ENCODE measurements around the gene EEF2K. TPM values are rescaled to one million over a fixed set of nuclear protein-coding genes. Genes with fewer than 3 reads are reported as not detected.

EEF2K gene
- total and polyA plus RNA-seq, 2 of the 13 experiments (the other 11 are each of a cell fraction or from before 2014, with no cell fraction given) = 22.0 to 23.8 TPM

- TF ChIP-seq HMGXB4 (CRISPR knock-in tag; IDR thresholded peaks at IDR 0.05; ENCODE audit: borderline replicate concordance in 1 of 2, low read depth in 1 of 2) (no peak; a peak in 2 of 4 replicates), ETV5 (CRISPR knock-in tag; IDR thresholded peaks at IDR 0.05; ENCODE audit: borderline replicate concordance) (no peak), ZNF446 (CRISPR knock-in tag; IDR thresholded peaks at IDR 0.05) (no peak), HNRNPUL1 (IDR thresholded peaks at IDR 0.05; ENCODE audit: low read depth, low read length) (no peak), ZNF510 (CRISPR knock-in tag; IDR thresholded peaks at IDR 0.05; ENCODE audit: low read depth) (0 out of 2 replicates have a peak, but pooled peaks have one; percentile 7), CBX1 (IDR thresholded peaks at IDR 0.05; ENCODE audit: low read depth) (peak; percentile 23), ZNF136 (CRISPR knock-in tag; IDR thresholded peaks at IDR 0.05; ENCODE audit: low read depth) (no peak), ZBTB43 (CRISPR knock-in tag; conservative IDR thresholded peaks at IDR 0.05) (no peak), HINFP (CRISPR knock-in tag; IDR thresholded peaks at IDR 0.05; ENCODE audit: low read depth) (no peak), ZNF549 (CRISPR knock-in tag; IDR thresholded peaks at IDR 0.05) (no peak), PBX3 (CRISPR knock-in tag; IDR thresholded peaks at IDR 0.05; ENCODE audit: borderline replicate concordance) (no peak), ZNF431 (CRISPR knock-in tag; IDR thresholded peaks at IDR 0.05; ENCODE audit: borderline replicate concordance, low read depth) (no peak), CAMTA2 (CRISPR knock-in tag; IDR thresholded peaks at IDR 0.05; ENCODE audit: borderline replicate concordance) (no peak), ZNF317 (CRISPR knock-in tag; IDR thresholded peaks at IDR 0.05) (peak; percentile 59; the same call in 1 of the 2 replicates), DPF2 (CRISPR knock-in tag; IDR thresholded peaks at IDR 0.05; ENCODE audit: borderline replicate concordance, low read depth) (no peak), PATZ1 (CRISPR knock-in tag; IDR thresholded peaks at IDR 0.05) (no peak), PHF5A (CRISPR knock-in tag; IDR thresholded peaks at IDR 0.05; ENCODE audit: low read depth, unreplicated experiment) (peak; percentile 25), DMAP1 (CRISPR knock-in tag; IDR thresholded peaks at IDR 0.05) (no peak; the same call in 1 of the 2 replicates), KMT2A (CRISPR knock-in tag; IDR thresholded peaks at IDR 0.05) (no peak), PCBP2 (optimal IDR thresholded peaks at IDR 0.05; ENCODE audit: low read depth, low read length, poor library complexity, severe bottlenecking) (no peak), ZNF256 (CRISPR knock-in tag; conservative IDR thresholded peaks at IDR 0.05) (0 out of 2 replicates have a peak, but pooled peaks have one; percentile 11)
These were observed 14.4 kb upstream of the EEF2K start (continued) for GRCh38 chr16:22191532-22192260.

All from HepG2 (cell line).